ENCODE results near the gene APOL1. TPM values are rescaled to one million over a fixed set of nuclear protein-coding genes. Genes with fewer than 3 reads are reported as not detected.

APOL1 gene
- total RNA-seq, 1 donor from 2014 or later = 1.7 TPM

GRCh38 chr22:36222887-36223450 lies 30.0 kb upstream of the APOL1 start:
- Mint-ChIP-seq H3K27me3 (ENCODE audit: low read depth) (no peaks in the 10 kb centered on the region), H3K4me1 (peaks cover 23% of the 10 kb centered on the region), H3K27ac (no peak overlapping the region), H3K4me3 (no peak overlapping the region), H3K36me3 (peaks cover 23% of the 10 kb centered on the region), H3K9me3 (peaks cover 5% of the 10 kb centered on the region)
- DNase-seq (ENCODE audit: low spot score in 2 of 2, unreplicated experiment in 2 of 2) = no peak
- no peak for TF ChIP-seq CTCF (IDR thresholded peaks at IDR 0.05; ENCODE audit: unreplicated experiment)

- H3K9me3 Mint-ChIP-seq = peaks cover 5% of the 10 kb centered on the region
- no peaks in the 10 kb centered on the region for H3K27me3 Mint-ChIP-seq (ENCODE audit: low read depth)
- peaks cover 28% of the 10 kb centered on the region for H3K36me3 Mint-ChIP-seq
- TF ChIP-seq CTCF (IDR thresholded peaks at IDR 0.05; ENCODE audit: unreplicated experiment) = no peak
- no peak for DNase-seq (ENCODE audit: low spot score in 2 of 2, unreplicated experiment in 2 of 2)
- H3K4me3 Mint-ChIP-seq = no peak overlapping the region
- H3K27ac Mint-ChIP-seq = no peak overlapping the region
- peaks cover 27% of the 10 kb centered on the region for H3K4me1 Mint-ChIP-seq
Observed at GRCh38 chr22:36223504-36223903, 29.4 kb upstream of the APOL1 start.

- H3K27me3 Mint-ChIP-seq (ENCODE audit: low read depth) = no peaks in the 10 kb centered on the region
- peaks cover 35% of the 10 kb centered on the region for H3K4me1 Mint-ChIP-seq
- TF ChIP-seq CTCF (IDR thresholded peaks at IDR 0.05; ENCODE audit: unreplicated experiment) = no peak
- peaks cover 33% of the 10 kb centered on the region for H3K36me3 Mint-ChIP-seq
- H3K4me3 Mint-ChIP-seq = no peak overlapping the region
- H3K27ac Mint-ChIP-seq = no peak overlapping the region
- no peaks in the 10 kb centered on the region for H3K9me3 Mint-ChIP-seq
- no peak for DNase-seq (ENCODE audit: low spot score in 2 of 2, unreplicated experiment in 2 of 2)
Observed at GRCh38 chr22:36224245-36224644, 28.7 kb upstream of the APOL1 start.

GRCh38 chr22:36225333-36225922 lies 27.5 kb upstream of the APOL1 start:
- no peak for TF ChIP-seq CTCF (IDR thresholded peaks at IDR 0.05; ENCODE audit: unreplicated experiment)
- Mint-ChIP-seq H3K9me3 (no peaks in the 10 kb centered on the region), H3K4me3 (no peak overlapping the region), H3K36me3 (peaks cover 34% of the 10 kb centered on the region), H3K27me3 (ENCODE audit: low read depth) (no peaks in the 10 kb centered on the region), H3K4me1 (peaks cover 42% of the 10 kb centered on the region), H3K27ac (no peak overlapping the region)
- no peak for DNase-seq (ENCODE audit: low spot score in 2 of 2, unreplicated experiment in 2 of 2)

- Mint-ChIP-seq H3K27me3 (ENCODE audit: low read depth) (no peaks in the 10 kb centered on the region), H3K36me3 (peaks cover 41% of the 10 kb centered on the region), H3K4me3 (no peak overlapping the region), H3K9me3 (no peaks in the 10 kb centered on the region), H3K27ac (no peak overlapping the region), H3K4me1 (peaks cover 37% of the 10 kb centered on the region)
- DNase-seq (ENCODE audit: low spot score in 2 of 2, unreplicated experiment in 2 of 2) = no peak
- TF ChIP-seq CTCF (IDR thresholded peaks at IDR 0.05; ENCODE audit: unreplicated experiment) = no peak
Observed at GRCh38 chr22:36226189-36226588, 26.7 kb upstream of the APOL1 start.
